GM19372 (cell line): ENCODE measurements around the gene BAD.

Experiments used
- ATAC-seq: cut with Tn5 transposase; IDR thresholded peaks from one replicate; pipeline ENCODE4 v1.9.1; 2021; ENCODE audit warnings: mild to moderate bottlenecking, low read depth, moderate library complexity; ENCODE audit not compliant: unreplicated experiment

The BAD gene

DNA sequence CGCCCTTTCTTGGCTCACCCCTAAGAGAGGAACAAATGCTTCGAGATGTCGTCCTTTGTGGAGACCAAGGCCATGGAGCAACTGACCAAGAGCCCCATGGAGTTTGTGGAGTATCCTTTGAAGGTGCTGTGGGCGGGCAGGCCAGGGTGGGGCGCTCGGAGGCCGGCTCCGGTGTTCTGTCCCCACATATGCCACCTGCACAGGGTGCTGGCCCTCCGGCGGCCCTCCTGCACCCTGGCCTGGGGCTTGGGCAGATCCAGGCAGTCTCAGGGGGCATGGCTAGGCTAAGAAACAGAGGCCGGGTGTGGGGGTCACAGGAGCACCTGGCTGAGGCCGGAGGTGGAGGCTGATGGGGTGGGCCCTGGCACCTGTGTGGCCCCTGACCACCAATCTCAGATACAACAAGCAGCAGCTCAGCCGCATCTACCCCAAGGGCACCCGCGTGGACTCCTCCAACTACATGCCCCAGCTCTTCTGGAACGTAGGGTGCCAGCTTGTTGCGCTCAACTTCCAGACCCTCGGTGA is 22.8 kb downstream of the BAD start:
- no peak for ATAC-seq

DNA sequence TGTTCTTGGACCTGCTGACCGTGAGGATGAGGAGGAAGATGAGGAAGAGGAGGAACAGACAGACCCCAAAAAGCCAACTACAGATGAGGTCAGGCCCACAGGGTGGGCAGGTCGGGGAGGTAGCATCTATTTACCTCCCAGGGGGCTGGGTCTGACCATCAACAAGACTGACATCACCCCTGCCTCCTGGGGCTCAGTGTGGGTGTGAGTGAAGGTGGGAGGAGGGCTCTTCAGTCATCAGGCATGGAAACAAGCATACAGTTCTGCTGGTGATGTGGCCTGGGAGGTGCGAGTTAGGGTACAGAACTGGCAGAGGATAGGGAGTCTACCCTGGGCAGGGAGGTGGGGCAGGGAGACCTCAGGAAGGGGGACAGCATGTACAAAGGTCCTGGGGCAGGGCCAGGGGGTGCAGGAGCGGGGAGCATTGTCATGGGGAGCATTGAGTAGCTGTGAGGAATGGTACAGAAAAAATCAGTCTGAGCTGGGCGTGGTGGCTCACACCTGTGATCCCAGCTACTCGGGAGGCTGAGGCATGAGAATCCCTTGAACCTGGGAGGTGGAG is 24.2 kb downstream of the BAD start:
- ATAC-seq, result no peak

DNA sequence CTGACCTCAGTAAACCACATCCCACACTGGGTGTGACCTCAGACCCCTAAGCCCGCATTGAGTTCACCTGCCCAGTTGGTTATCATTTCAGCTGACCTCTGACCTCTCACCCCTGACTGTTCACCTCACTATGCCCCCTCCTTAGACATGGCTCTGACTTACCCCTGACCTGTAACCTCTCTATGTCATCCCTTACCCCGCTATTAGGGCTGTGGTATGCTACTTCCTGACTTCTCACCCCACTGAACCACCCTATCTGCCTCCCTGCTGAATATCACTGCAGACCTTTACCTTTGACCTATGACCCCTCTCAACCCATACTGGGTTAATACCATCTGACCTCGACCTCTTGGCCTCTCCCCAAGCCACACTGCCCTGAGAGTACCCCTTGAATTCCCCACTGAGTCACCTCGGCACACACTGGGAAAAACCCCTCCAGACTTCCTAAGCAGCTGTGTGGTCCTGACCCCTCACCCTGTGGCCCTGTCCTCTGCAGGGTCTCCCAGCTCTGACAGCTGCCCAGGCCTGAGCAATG is 24.9 kb downstream of the BAD start:
- ATAC-seq, result no peak

DNA sequence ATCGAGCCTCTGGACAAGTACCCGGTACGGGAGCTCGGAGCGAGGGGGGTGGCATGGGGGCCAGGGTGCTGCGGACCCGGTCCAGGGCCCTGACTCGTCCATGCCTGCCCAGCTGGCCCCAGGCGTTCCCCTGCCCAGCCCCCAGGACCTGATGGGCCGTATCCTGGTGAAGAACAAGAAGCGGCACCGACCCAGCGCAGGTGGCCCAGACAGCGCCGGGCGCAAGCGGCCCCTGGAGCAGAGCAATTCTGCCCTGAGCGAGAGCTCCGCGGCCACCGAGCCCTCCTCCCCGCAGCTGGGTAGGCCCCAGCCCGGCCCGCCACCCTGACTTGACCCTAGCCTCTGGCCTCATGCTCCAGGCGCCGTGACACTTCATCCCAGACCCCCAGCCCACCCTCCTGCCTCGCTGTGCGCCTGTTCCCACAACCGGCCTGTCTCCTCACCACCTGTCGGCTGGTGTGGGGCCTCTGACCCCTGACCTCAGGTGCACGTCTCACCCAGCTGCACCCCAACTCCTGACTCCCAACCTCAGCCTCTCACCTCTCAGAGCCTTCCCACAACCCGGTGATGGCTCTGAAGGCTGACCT is 25.4 kb downstream of the BAD start:
- ATAC-seq, result no peak

DNA sequence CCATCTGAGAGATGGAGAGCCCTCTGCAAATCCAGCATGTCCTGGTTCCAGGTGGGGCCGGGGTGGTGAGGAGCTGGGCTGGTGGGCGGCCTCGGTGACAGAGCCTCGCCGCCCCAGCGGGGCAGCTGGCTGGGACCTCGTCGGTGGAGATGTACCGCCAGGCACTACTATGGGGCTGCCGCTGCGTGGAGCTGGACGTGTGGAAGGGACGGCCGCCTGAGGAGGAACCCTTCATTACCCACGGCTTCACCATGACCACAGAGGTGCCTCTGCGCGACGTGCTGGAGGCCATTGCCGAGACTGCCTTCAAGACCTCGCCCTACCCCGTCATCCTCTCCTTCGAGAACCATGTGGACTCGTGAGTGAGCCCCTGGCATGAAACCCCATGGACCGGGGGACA is 26.1 kb downstream of the BAD start:
- no peak for ATAC-seq

DNA sequence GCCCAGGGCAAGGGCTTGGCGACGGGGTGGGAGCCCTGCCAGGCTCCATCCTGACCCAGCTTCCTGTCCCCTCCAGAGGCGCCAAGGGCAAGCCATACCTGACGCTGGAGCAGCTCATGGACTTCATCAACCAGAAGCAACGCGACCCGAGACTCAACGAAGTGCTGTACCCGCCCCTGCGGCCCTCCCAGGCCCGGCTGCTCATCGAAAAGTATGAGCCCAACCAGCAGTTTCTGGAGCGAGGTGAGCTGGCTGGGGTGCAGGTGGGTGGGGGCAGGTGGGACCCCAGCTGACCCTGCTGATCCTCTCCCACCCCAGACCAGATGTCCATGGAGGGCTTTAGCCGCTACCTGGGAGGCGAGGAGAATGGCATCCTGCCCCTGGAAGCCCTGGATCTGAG is 28.2 kb downstream of the BAD start:
- no peak for ATAC-seq

DNA sequence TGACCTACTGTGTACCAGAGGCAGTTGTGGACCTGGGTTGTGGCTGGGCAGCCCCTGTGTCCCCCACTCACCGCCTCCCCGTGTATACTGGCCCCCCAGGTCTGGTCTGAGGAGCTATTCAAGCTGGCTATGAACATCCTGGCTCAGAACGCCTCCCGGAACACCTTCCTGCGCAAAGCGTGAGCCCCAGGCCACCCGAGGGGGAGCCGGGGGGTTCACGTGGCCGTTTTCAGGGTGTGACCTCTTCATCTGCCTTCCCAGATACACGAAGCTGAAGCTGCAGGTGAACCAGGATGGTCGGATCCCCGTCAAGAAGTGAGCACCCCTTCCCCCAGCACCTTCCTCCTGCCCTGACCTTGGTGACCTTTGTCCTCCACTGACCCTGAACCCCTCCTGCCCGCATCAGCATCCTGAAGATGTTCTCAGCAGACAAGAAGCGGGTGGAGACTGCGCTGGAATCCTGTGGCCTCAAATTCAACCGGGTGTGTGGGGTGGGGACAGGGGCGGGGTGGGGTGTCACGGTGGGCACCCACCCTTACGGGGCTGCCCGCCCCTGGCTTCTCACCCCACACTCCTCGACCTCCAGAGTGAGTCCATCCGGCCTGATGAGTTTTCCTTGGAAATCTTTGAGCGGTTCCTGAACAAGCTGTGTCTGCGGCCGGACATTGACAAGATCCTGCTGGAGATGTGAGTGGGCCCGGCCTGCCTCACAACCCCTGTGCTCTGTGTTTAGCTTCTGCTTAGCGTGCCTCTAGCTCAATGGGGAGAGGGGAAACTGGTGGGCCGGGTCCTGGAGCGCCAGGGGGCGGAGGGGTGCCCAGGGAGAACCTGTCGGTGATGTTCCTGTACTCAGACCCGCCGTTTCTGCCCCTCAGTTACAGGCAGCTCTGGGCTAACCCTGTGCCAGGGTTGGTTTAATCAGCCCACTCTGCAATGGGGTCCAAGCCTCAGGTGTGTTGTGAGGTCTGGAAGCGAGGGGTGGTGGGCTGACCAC is 29.0 kb downstream of the BAD start:
- no peak for ATAC-seq

DNA sequence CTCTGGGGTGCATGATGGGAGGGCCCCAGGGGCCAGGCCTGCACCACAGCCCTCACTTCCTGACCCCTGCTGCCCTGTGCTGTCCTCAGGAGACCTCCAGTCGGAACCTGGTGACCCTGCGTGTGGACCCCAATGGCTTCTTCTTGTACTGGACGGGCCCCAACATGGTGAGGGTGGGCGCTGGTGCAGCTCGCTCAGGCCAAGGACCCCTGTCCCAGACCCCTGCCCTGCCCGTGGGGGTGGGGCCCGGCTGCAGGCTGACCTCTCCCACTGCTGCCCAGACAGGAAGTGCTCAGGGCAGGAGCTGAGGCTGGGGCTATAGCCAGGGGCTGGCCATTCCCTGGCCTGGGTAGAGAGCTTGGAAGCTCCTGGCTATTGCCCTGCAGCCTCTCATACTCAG is 30.1 kb downstream of the BAD start:
- ATAC-seq, result no peak

DNA sequence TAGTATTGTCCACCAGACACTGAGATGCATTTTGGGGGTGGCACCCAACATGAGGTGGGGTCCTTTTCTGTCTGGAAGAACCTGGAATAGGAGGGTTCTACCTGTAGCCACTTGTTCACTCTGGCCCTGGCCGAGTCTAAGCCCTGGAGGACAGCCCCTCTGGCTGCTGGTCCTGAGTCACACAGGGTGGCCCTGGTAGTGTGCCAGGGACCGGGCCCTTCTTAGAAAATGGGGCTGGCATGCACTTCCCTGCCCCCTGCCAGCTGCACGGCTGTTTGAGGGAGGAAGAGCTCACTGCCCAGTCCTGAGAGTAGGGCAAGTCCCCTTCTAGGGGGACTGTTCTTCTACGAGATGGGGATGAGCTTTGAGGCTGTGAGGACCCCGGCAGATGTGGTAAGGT is 31.0 kb downstream of the BAD start:
- no peak for ATAC-seq

DNA sequence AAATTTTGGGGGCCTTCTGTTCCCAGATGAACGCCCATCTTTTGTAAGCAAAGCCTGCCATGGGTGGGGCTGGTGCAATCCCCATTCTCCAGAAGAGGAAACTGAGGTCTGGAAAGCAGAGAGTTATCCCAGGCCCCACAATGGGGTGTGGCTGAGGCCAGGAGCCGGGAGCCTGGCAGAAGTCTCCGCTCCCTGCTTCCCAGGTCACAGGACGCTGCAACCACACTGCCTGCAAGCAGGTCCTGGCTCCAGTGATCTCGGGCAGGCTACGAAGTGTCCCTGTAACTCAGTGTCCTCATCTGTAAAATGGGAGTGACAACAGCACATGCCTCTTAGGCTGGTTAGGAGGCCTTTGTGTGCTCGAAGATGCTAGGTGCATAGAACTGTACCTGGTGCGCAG is 31.4 kb downstream of the BAD start:
- no peak for ATAC-seq

DNA sequence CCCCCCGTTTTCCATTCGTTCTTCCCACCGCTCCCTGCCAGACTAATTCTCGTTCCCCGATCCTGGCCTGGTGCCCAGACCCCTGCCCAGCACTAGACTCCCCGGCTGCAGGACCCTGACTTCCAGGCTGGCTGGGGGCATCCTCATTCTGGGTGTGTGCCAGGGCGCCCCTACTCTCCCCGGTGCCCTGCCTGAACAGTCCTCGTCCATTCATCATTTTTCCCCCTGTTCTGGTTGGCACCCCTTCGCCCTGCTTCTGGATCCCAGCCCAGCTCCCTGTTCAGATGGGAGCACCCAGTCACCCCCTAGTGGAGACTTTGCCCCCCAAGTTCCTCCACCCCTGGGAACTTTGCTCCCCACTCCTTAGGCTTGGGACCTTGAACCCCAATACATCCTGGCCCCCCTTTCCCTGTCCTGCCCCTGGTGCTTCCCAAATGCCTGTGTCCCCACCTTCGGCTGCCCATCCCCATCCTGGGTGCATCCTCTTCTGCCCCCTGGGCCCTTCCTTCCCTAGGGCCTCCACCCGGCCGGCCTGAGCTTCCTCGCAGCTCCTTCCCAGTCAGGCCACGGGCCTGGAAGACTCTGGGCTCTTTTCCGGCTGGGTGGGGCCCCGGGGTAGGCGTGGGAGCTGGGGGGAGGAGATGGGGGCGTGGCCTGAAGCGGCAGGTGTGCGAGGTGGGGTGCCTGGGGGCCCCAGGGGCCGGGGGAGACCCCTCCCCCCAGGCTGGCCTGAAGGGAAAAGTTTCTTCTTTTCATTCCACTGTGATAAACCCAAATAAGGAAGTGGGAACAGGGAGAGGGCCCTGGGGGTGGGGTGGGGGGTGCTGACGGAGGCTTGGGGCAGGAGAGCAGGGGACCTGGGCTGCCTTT is 32.2 kb downstream of the BAD start:
- ATAC-seq, result no peak

DNA sequence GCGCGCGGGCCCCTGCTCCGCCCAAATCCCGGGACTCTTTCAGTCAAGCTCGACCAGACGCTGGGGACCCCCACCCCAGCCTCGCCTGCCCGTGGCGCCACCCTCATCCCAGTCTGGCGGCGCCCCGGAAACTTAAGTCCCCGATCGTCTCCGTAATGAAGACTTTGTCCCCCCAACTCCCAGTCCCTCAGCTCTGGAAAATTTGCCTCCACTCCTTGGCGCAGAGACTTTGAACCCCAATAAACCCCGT is 32.8 kb downstream of the BAD start:
- no peak for ATAC-seq

DNA sequence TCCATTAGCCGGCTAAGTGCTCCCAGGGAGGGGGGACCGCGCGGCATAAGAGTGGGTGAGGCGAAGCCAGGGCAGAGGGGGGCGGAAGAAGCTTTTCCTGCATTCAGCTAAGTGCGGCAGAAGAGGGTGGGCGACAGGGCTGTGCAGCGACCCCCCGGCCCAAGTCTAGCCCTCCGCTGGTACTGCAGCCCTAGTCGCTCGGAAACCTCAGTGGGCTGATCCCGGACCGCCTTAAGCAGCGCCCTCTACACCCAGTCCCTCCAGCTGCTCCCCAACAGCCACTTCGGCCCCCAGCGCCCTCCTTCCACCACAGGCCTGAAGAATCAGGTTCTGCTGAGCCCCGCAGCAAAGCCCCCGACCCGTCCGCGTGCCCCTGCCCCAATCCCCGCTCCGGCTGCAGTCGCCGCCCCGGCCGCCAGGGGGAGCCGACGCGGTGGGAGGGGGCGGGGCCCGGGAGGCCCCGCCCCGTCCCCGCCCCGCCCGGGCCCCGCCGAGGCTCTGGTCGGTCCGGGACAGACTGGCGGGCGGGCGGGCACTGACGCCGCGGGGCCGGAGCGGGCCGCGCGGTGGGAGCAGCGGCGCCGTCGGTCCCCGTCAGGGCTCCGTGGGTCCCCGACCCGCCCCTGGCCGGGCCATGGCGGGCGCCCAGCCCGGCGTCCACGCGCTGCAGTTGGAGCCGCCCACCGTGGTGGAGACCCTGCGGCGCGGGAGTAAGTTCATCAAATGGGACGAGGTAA is 33.3 kb downstream of the BAD start, which contains the start of gene PLCB3:
TSS of gene PLCB3 (plus strand) at position 515 of the 737 bp plus-strand sequence. CDS start at position 635, 120 bp downstream.
- no peak for ATAC-seq

DNA sequence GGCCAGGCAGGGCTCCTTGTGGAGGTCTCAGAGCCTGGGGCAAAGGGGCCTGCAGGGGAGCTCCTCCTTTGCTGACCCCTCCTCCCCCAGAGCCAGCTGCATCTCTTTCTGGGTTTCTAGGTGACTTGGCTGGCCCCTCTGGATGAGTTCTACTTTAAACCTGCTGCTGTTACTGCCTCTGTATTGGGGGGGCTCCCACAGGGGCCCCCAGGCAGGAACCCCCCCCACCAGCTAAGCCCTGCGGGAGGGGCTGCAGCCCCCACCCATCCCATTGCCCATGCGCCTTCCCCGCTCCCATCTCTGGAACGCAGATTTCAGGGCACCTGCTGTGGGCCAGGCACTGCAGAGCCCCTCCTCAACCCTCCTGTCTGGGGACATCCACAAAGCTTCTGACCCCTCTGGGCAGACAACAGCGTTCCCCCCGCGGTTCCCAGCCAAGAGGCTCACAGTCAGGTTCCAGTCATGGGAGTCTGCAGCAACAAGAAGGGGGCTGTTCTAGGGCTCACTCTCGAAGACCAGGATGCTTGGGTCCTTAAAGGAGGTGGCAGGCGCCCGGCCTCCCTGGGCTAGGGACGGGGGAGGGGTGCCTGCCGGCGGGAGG is 34.0 kb downstream of the BAD start:
- no peak for ATAC-seq

DNA sequence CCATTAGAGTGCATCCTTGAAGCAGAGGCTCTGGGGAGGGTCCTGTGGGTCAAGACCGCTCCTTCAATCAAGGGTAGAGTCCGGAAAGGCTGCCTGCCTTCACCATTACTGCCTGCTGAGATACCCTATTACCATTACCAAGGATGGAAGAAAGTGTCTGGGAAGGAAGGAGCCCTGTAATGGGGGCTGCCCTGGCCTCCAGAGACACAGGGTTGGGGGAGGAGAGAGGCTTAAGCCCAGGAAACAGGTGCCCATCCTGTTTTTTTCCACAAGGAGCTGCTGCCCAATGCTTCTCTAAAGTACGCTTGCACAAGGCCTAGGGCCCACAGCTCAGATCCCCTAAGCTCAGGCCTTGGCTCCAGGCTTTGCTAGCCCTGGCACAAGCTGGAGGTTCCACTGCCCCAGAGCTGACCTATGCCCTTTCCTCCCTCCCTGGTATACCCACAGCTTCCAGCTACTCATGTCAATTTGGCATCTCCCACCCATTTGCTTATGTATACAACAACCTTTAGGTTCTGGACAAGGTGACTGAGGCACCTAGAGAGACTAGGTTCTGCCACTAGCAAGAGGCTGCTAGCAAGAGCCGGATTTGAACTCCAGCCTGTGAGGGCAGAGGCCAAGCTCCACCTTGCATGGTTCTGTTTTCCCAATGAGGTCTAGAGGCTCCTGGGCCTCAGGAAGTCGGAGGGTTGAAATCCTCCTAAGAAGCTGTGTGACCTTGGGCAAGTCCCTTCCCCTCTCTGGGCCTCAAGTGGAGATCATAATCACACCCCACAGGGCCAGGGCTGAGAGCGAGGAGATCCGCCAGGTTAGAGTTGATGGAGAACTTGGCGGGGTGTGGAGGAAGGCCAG is 34.7 kb downstream of the BAD start:
- no peak for ATAC-seq

DNA sequence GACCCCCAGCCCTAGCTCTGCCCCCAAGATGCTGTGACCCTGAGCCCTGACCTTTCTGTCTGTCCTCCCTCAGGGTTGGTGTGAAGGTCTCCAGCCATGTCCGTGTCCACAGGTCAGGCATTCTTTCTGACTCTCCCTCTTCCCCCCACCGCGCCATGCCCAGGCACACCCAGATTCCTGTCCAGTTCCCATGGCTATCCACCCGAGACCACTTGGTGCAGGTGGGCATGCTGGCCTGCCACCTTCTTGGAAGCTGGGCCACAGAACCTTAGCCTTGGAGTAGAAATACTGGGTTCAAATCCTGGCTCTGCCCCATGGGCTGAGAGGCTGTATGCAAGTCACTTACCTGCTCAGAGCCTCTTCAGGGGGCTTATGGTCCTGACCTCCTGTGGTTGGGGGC is 35.4 kb downstream of the BAD start:
- no peak for ATAC-seq

DNA sequence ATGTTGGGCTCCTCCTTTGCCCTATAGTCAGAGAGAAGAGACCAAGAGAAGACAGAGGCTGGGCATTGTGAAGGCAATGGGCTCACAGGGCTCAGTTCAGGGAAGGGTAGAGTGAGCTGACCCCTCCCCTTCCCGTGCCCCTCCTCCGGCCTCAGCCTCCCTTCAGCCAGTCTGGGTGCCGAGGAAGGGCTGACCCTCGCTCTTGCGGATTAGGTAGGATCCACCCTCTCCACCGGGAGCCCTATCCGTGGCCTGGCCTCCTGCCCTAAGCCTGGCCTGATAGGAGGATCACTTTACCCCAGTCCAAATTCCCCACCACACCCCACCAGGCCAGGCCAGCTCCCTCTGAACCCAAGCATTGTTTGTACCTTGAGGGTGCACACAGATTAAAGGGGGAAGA is 35.9 kb downstream of the BAD start:
- ATAC-seq, result no peak

DNA sequence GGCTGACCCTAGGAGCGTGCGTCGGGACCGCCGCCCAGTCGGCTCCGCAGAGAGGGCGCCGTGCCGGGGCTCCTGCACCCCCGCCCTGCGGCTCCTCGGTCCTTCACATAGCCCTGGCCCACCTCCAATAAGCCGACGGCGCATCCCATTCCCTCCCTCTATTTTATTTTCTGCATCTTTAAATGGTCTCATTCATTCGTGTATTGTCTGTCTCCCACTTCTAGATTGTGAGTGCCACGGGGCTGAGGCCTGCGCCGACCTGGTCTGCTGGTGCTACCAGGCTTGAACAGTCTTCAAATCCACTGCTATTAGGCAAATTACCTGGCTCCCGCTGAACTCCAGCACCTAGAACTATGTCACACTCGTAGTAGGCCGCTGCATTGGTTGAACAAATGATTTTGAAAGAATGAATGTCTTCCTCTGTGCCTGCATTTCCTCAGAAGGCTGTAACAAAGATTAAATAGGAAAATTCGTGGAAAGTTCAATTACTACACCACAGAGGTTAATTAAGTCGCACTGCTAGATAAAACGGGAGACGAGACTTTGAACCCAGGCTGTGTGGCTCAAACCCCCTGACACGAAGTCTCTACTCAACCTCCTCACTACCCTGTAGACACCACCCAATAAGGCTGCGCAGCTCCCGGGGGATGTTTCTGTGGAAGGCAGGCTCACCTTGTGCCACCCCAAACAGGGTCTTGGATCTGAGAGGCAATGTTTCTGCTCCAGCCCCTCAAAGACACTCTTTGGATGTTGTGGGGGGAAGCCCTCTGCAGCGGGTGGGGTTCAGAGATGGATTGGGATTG is 36.5 kb downstream of the BAD start:
- ATAC-seq, result no peak
